ENCODE results near the gene SPAG17. TPM values are rescaled to one million over a fixed set of nuclear protein-coding genes. Genes with fewer than 3 reads are reported as not detected.

Gene SPAG17
- total and polyA plus RNA-seq, 2 experiments from 2014 or later = 1.0 to 1.1 TPM

GRCh38 chr1:117985239-117985638 is 199.8 kb downstream of the SPAG17 start (continued):
- TF ChIP-seq ZNF462 (CRISPR knock-in tag; IDR thresholded peaks at IDR 0.05) = no peak
- TF ChIP-seq NANOG (IDR thresholded peaks at IDR 0.05; ENCODE audit: borderline replicate concordance) = no peak

- H3K36me3 Mint-ChIP-seq (ENCODE audit: low read depth) = no peaks in the 10 kb centered on the region
- H3K27me3 ChIP-seq (ENCODE audit: insufficient read depth) = no peaks in the 10 kb centered on the region
- H3K4me1 ChIP-seq (ENCODE audit: insufficient read depth) = no peaks in the 10 kb centered on the region
- H3K9me3 Mint-ChIP-seq = no peaks in the 10 kb centered on the region
- no peak overlapping the region for H3K4me2 ChIP-seq
- no peaks in the 10 kb centered on the region for H3K36me3 ChIP-seq (ENCODE audit: insufficient read depth)
- DNase-seq (ENCODE audit: low spot score) = no peak
- no peak overlapping the region for H3K27ac Mint-ChIP-seq
- H3K9me2 ChIP-seq (ENCODE audit: insufficient read depth) = no peaks in the 10 kb centered on the region
- no peaks in the 10 kb centered on the region; the same call in 1 of the 2 replicates for H4K20me1 ChIP-seq (replicated peaks; ENCODE audit: insufficient read depth)
- no peak overlapping the region for H3K27ac ChIP-seq (ENCODE audit: low read depth)
- H3K4me1 Mint-ChIP-seq = no peaks in the 10 kb centered on the region
- no peaks in the 10 kb centered on the region for H3K27me3 Mint-ChIP-seq (ENCODE audit: insufficient read depth, low read depth, poor library complexity)
- H3K4me3 ChIP-seq = no peak overlapping the region
- no peak for ATAC-seq
- H3K4me3 Mint-ChIP-seq = no peak overlapping the region
- H3F3A ChIP-seq (replicated peaks; ENCODE audit: low read depth) = no peaks in the 10 kb centered on the region
- 0 out of 2 replicates have a peak overlapping the region, but pooled peaks have one; percentile 24 for H2AFZ ChIP-seq
- H3K79me2 ChIP-seq (replicated peaks; ENCODE audit: insufficient read depth) = no peaks in the 10 kb centered on the region
- TF ChIP-seq CREB1 (CRISPR knock-in tag; IDR thresholded peaks at IDR 0.05; ENCODE audit: low read depth) (no peak), ZNF331 (CRISPR knock-in tag; IDR thresholded peaks at IDR 0.05; ENCODE audit: low read depth) (no peak), NANOG (IDR thresholded peaks at IDR 0.05; ENCODE audit: borderline replicate concordance) (no peak), EZH2phosphoT487 (IDR thresholded peaks at IDR 0.05; ENCODE audit: unreplicated experiment) (no peak), ZNF114 (CRISPR knock-in tag; IDR thresholded peaks at IDR 0.05) (no peak), ETS1 (IDR thresholded peaks at IDR 0.05) (no peak), STAT1 (IDR thresholded peaks at IDR 0.05; ENCODE audit: unreplicated experiment) (no peak), ZNF462 (CRISPR knock-in tag; IDR thresholded peaks at IDR 0.05) (no peak)
These were observed 203.4 kb downstream of the SPAG17 start for GRCh38 chr1:117981455-117982192.
